HG03139 (cell line): Measurements from ENCODE around the gene PGM5.
A peak's percentile ranks its signal among the peaks of the same experiment; 100 is the strongest.

Experiments
- ATAC-seq: cut with Tn5 transposase; IDR thresholded peaks from one replicate; pipeline ENCODE4 v1.9.1; 2021; ENCODE audit not compliant: unreplicated experiment

The PGM5 gene

DNA sequence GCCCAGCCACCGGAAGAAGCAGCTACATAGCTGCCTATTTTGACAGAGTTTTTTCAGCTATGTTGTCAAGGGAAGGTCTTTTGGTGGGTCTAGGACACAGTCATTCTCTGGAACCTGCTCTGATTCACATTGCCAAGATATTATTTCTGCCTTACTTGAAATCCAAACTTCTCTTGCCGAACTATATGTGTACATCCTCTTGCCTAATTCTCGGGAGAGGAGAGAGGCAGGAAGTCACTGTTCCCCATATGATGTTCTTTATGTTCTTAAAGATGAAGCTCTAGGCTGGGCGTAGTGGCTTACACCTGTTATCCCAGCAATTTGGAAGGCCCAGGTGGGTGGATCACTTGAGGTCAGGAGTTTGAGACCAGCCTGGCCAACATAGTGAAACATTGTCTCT lies 175.7 kb downstream of the PGM5 start:
- ATAC-seq, result no peak

DNA sequence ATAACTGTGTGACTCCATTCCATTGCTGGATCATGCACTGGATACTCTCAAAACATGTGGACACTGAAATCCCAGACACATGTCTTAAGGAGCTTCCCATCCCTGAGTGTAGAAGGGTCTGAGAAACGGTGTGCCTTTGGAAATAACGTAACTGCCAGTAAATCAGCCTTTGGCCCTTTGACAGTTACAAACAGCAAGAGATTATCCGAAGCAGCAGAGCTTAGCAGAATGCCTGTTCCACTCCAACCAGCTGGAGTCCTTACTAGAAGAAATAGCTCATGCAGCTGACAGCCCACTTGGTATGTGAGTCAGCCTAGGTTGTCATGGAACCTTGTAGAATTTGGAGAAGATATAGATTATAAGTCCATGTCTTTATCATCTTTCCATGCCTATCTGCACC lies 177.3 kb downstream of the PGM5 start:
- no peak for ATAC-seq

DNA sequence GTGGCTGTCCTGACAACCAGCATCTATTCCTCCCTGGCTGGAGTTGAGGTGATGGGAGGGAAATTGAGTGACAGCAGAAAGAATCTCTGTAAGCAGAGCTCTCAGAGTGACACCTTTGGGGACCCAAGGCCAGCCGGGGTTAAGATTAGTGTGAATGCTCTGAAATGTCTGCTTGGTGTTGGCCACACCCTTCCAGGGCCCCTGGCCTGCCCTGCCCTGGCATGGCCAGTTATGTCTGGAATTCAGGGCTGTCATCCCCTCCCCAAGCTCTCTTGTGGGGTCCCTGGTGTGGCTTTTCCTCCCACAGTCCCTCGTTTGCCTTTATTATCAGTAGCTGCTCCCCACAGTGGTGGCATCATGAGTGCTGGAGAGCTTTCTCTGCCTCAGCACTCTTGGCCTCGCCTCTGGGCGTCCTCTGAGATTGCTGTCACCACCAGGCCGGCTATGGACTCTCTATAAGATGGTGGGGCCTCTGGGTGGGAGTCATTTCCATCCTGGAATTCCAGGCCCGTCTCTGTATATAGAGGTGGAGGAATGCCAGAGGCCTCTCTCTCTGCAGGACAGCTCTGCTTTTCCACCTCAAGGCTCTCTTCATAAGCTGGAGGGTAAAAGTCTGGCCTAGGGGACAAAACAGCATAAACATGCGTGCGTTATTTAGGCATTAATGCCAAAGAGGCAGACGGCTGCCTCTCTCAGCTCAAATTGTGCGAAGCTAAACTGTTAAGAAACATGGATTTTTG lies 180.6 kb downstream of the PGM5 start:
- no peak for ATAC-seq

DNA sequence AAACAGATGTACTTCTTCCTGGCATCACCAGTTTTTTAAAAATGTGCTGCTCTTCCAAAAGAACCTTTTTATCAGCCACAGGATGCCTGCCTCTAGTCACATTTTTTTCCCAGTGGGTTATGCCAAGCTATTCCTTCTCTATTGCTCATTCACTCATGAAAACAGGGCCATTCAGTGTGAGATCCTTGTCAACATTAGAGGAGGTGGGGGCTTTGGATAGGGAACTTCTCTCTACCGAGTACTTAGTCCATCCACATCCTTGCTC lies 181.1 kb downstream of the PGM5 start:
- ATAC-seq, result no peak

DNA sequence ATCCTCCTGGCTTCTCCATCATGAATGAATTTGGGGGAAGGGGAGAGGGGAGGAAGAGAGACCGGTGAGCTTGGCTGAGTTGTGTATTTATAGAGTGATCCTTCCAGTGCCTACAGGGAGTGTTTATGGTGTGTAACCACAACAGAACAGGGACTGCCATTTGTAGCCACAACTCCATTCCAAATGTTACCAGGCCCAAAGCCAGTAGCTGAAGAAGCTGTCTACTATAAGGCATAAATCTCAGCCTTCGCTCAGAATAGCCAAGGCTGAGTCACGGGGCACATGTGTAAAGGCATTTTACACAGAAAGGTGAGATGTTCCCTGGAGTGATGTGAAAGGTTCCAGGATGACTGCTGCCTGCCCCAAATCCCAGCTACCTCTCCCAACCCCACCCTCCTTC lies 181.8 kb downstream of the PGM5 start:
- no peak for ATAC-seq

DNA sequence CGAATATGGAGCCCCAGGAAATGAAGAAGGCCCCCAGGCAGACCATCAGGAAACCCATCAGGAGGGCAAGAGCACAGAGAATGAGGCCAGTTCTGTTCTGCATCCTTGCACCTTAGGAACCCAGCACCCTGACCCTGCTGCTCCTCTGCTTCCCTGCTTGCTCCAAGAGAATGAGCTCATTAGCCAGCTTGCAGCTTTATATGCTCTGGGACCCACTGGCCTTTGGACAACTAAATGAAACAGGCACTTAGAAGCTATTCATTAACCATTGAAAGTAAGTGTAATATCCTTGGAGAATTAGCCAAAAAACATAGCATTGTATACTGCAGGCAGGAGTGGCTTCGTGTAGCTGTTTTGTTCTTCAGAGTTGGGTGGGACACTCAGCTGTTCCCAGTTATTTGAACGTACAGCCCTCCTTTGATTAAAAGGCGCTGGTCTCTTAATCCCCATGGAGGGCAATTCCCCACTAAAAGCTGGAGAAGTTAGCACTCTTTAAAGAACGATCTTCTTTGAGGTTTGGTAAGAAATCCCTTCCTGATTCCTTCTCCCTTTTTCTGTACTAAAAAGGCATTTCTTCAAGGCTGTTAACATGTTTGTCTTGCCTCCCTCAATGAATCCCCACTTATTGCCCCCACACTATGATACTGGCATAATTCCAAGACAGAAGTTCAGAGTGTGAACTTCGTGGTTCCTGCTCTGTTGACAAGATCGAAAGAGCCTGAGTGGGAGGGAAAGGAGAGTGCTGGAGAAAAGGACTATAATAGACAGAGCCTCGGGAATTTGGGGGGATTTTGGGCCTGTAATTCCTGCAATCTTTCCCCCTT lies 184.5 kb downstream of the PGM5 start, which contains the start of gene TMEM252:
TMEM252 (minus strand) TSS at position 172 of the 824 bp plus-strand sequence; CDS start at position 103, 69 bp downstream.
- no peak for ATAC-seq

DNA sequence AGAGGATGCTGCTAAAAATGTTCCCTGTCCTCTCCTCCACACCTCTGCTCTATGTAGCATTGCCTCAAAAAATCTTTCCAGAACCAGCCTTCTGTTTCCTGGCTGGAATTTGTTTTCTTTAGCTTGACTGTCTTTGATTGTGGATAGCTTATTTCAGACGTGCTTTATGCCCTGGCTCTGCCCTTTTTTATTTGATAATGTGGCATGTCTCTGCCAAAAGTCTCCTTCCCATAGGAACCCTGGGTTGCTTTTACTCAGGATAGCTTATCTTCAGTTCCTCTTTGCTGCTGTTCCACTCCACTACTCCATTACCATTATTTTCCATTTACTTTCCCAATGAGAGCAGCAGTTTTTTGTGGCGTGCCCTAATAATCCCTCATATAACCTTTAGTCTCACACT lies 185.2 kb downstream of the PGM5 start:
- ATAC-seq, result no peak

DNA sequence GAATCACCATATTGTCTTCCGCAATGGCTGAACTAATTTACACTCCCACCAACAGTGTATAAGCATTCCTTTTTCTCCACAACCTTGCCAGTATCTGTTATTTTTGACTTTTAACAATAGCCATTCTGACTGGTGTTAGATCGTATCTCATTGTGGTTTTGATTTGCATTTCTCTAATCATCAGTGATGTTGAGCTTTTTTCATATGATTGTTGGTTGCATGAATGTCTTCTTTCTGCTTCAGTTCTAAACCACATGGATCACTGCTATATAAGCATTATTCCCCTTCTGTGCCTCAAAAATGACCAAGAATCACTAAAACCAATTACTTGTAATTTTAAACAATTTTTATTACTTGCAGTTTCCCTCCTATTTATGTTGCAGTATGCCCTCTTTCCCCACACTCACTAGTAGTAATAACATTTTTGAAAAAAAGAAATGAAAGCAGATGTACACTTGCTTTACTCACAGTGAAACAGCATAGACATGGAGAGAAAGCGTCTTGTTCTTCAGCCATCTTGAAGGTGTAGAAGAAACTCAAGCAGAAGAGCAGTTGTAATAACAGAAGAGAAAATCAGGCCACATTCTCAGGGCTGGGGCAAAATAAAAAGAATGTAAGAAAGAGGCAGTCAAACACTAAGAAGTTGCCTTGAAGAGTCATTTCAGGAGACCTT lies 188.8 kb downstream of the PGM5 start:
- ATAC-seq, result no peak

DNA sequence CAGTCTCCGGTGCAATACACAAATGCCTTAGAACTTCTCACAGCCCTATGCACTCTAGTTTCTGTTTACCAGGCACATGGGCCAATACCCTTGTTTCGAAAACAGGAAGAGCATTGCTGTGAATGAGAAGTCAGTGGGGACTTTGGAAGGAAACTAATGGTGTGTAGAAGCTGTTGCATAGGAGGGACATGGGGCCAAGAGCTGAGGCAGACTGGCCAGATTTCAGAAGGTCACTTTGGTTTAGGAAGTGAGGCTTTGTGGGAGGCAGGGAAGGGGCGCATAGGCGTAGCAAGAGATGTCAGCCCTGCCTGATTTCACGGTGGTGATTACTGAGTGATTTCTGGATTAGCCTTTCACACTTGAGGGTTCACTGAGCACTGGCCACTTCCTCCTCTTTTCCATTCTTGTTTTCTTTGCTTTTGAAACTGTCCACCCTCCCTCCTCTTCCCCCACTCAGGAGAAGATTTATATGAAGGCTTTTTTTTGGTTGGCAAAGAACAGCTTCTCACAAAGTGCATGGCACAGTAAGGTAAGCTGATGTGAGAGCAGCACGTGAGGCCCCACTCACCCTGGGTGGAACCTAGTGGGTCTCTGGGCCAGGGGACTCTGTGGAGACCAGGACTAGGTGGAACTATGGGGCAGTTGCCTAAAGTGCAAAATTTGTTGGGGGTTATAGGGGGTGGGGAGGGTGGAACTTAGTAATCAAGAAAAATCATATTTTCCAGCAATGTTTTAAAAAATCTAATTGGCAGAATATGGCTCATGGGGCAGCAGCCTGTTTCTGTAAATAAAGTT lies 190.4 kb downstream of the PGM5 start:
- peak; percentile 79 for ATAC-seq

DNA sequence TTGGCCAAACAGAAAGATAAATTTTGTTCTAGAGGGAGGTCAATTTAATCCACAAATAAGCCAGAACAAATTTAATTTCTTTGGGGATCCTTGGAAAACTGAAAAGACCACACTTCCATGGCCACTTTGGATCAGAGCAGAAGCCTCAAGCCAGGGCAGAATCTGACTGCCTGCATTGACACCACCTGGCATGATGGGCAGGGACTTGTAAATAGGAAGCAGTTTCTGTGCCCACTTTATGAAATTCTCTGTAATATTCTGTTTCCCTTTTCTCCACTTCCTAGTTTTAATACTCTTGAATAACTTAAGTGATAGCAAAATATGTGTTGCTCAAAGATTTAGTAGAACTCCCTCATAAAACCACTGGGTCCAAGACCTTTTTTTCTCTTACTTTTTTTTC lies 191.0 kb downstream of the PGM5 start:
- ATAC-seq, result no peak

DNA sequence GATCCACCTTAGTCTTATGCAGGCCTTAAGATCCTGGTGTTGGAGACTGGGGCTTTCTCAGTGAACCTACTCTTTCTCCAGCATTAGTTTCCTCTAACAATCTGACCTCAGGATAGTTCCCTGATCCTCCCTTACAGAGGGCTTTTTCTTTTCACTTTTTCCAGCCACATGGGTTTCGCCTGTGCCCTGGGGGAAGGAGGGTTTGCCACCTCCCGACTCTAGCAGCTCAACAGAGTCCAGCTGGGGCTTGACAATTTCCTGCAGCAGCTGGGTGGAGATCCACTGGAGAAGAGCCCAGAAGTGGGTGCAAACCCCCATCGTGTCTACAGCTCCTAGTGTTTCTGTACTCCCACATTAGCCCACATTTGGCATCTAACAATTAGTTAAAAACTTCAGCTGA lies 191.8 kb downstream of the PGM5 start:
- ATAC-seq, result no peak

DNA sequence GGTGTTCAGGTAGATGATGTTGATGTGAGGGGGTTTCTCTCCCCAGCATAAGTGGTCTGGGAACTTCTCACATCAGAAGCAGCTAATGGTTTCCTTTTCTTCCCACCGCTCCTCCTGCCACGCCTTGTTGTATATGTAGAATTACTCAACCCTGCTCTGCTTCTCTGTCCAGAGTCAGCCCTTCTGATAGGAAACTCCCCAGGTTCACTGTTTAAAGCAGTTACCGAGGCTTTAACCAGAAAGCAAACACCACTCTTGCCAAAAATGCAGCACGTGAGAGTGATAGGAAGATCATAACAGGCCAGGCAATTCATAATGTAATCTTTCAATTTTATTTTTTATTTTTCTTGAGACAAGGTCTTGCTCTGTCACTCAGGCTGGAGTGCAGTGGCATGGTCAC lies 194.8 kb downstream of the PGM5 start:
- no peak for ATAC-seq

DNA sequence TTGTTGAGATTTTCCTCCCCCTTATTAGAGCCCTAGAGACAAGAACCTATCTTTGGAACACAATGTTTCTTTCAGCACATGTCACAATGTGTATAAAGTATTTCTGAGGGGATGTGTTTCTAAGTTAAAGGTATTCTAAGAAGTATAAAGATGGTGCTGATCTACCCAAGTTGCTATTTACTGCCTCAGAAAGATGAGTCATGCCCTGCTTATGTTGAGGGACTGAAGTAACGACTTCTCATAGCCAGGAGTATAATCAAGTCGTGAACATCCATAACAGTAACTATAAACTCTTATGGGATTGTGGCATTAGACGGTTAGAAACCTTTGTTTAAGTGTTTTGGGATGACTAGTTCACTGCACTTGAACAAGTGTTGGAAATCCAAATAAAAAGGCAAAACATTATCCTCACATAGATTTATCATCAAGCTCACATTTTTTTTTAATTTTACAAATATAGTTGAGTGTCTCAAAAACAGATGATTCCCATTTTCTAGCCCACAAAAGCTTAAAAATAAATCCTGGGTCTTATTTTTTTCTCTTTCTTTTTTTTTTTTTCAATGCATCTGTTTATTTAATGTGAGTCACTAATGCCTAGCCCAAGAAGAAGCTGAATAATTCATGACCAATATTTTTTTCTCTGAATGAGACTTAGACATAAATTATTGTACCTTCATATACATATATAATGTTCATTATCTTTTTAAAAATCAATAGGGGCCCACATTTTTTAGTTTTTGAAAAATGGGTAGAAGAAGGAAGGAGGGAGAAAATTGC lies 196.5 kb downstream of the PGM5 start:
- ATAC-seq, result no peak

DNA sequence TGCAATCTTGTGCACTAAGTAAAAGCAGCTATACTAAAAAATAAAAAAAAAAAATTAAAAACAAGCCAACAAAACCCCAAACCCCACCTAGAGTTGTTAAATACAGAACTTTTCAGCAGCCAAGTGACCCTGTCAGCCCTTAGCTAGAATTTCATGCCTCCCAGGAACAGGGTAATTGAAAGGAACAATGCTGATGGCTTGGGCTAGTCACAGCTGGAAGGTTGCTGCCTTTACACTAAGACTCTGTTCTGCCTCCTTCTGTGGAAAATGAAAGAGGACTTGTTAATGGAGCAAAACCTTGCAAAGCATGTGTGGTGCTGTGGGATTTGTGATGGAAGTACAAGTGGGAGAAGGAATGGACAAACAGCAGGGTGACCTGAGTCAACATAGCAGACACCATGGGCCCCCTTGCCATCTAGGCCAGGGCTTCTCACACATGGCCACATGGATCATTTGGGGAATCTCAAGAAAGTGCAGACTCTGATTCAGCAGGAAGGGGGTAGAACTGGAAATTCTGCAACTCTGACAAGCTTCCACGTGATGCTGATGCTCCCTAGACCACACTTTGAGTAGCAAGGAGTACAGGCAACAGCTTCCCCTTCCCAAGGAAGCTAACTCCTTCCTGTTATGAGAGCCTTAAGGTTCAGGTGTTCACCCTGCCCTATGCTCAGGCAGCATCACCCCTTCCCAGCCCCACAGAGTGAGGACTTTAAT lies 199.2 kb downstream of the PGM5 start:
- no peak for ATAC-seq

DNA sequence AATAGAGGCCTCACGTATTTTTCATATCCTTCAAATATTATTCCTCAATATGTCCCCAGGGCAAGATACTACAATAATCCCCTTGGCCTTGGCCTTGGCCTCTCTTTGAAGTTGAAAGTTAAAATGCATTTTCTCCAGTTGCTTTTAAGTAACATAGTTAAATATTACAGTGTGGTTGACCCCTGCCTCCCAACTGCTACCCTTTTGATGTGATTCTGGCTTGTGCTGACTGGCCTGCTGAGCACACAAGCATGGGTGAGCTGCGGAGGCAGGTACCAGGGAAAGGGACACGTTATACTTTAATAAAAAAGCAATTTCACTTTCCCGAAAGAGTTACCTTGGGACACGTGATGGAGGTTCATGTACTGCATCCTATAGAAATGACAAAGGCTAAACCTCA lies 202.1 kb downstream of the PGM5 start:
- ATAC-seq, result no peak

DNA sequence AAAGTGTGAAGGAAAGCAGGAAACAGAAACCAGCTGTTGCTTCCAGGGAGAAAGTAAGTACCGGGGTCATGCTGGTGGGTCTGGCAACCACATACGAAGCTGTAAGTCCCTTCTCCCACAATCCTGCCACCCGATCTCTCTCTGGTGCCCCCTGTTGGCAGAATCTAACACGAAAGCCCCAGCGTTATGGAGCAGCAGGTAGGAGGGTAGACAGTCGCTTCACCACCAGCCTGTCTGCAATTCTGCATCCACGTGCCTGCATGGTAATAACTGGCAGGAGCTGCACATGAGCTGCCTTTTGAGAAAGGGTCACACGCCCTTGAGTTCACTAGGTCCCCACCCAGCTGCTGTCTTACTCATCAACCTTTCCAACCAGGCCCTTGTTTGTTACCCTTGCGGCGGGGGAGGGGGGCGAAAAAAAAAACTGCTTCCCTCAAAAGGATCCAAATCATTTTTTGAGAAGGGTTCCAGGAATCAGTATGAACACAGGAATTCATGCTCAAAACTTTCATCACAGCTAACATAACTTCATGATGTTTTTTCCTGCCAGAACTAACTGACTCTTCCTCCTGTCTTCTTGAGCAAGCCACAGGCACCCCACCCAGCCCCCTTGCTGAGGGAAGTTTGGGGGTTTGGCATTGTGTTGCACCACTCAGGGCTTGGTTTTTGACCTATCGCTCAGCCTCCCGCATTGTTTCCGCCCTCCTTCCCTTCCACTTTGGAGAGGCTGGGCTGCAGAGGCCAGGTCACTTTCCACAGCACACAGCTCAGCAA lies 203.8 kb downstream of the PGM5 start:
- no peak for ATAC-seq

DNA sequence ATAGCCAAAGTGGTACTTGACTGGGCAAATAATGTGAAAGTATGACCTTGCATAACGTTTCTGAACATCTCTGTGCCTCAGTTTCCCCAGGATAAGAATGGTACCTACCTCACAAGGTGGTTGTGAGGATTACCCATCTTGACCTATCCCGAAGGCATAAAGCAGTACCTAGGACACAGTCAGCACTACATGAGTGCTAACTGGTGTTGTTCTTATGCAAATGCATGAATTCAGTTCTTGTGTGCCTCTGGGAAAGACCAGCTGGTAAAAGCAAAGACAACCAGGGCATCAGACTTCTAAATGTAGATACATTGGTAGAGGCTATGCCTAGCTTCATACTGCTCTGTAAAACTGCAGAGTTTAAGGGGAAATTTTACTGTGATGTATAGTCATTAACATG lies 206.1 kb downstream of the PGM5 start:
- ATAC-seq, result no peak

DNA sequence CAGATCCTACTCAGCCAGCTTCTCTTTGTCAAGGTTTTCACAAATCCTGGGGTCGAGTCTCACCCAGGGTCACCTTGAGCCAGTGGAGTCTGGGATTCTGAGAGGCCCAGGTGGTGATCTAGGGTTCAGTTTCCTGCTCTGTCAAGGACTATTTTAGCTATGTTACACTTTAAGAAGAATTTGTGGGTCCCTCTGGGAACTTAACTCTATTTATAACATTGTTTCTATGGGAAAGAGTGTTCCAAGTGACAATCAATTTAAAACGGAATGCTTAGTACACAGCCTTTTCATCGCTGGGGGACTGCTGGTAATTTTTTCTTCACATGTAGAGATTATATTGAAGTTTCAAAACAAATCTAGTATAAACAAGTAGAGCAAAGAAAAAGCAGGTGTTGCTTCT lies 211.2 kb downstream of the PGM5 start:
- ATAC-seq, result no peak

DNA sequence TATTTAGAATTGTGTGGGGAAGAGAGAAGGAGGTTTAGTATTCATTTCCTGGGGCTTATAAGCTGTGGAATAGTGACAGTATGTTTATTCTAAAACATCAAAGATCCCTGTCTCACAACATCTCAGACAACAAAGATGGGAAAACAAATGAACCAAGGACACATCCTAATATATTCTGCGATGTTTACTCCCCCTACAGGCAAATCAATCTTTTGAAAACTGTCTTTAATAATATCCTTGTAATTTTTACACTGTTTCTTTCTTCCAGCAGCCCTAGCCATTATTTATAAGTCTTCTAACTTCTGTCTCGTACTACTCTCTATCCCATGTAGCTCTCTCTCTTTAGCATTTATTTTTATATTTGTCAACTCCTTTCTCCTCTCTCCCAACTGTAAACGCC lies 217.7 kb downstream of the PGM5 start:
- ATAC-seq, result no peak
